COLO668 (cell line): ENCODE data around the gene ADGRB3.
"Not testable (repeated sequence)": the region's sequence is repeated elsewhere in the genome, so short reads cannot be mapped to it uniquely, and the experiment has no call there.

Experiments used
- DNase-seq: peaks from one replicate; lab custom pipeline; 2025; ENCODE audit not compliant: unreplicated experiment; lab: John Stamatoyannopoulos, UW

ADGRB3 gene

DNA sequence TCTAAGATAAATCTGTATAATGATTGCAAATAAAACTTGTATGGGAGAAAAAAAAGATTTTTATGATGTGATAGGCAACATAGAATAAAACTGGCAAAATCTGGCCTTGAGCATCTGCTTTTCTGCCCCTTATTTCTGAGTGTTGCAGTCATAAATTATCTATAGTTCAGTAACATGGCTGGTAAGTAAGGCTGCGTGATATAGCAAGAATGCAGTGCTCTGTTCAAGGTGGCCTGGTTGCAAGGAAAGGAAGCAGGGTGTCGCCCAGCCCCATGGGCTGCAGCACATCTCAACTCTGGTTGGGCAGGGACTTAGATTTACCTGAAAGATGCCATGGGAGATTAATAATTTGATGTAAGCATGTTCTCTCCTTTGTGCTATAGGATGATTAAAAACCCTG, 582.3 kb downstream of the ADGRB3 start:
- DNase-seq: no peak

- no peak for DNase-seq
Measured at GRCh38 chr6:69220375-69220774, 585.3 kb downstream of the ADGRB3 start.

DNA sequence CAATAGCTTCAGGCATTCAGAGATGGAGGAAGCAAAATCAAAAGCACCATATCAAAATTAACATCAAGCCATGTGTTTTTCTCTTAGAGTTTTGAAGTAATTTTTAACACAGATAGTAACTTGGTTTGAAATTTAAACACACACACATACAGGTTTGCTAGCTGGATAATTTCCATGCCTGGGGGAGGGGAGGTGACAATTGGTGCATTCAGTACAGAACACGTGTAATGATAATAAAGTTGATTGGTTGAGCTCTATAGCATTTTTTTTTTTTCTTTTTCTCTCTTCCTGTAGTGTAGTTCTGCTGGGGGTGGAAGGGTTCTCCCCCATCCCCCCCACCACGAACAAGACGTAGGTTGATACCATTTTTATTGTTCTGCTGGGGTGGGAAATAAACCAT, 596.9 kb downstream of the ADGRB3 start:
- DNase-seq: no peak

- no peak for DNase-seq
Measured at GRCh38 chr6:69232496-69232895, 597.4 kb downstream of the ADGRB3 start.

GRCh38 chr6:69232911-69233448, 597.9 kb downstream of the ADGRB3 start:
- no peak for DNase-seq

DNA sequence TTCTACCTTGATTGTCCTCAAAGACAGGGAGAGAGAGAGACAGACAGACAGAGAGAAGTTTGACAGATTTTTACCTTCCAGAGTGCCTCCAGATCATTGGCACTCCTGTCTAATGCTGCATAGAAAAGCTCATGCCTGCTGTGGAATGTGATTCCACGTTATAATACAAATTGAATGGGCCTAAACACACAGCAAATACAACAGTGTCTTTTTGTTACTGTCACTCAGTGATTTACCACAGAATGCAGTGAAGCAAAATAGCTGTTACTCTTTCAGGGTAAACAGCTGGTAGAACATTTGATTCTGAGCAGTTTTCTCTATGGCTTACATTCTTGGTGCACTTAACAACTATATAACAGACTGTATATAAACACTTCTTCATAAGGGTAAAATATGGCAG, 603.0 kb downstream of the ADGRB3 start:
- DNase-seq: no peak

DNA sequence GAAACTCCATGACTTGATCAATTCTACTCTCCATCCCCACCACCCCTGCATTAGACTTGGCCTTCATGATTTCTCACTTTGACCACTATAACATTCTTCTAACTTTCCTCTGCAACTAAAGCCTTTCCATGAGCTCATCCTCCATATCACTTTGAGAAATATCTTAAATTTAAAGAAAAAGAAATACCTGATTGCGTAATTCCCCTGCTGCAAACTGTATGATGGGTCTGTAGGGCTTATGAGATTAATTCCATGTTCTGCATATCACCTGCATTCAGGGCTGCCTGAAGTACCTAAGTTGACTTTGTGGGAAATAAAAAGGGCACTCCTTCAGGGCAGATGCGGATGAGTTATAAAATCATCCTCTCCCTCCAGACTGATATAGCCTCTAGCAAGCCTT, 611.9 kb downstream of the ADGRB3 start:
- DNase-seq: no peak

- DNase-seq: no peak
Measured at GRCh38 chr6:69261010-69261409, 625.9 kb downstream of the ADGRB3 start.

DNA sequence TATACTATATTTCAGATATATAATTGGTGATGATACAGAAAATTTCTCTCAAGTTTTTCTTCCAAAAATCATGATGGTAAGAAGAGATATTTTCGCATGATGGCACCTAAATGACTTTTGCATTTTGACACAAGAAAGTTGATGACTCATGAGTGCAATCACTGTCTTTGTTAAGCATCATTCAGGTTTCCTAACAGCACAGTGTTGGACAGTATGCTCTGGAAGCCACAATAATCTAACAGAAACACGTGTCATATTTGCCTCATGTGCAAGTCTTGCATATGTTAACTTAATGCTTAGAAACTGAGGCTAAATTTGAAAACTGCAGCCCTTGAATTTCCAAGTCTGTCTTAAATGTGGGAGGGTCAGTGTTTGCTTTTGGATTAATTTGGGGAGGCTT, 628.2 kb downstream of the ADGRB3 start:
- DNase-seq: no peak

GRCh38 chr6:69265090-69265489, 630.0 kb downstream of the ADGRB3 start:
- DNase-seq: no peak

DNA sequence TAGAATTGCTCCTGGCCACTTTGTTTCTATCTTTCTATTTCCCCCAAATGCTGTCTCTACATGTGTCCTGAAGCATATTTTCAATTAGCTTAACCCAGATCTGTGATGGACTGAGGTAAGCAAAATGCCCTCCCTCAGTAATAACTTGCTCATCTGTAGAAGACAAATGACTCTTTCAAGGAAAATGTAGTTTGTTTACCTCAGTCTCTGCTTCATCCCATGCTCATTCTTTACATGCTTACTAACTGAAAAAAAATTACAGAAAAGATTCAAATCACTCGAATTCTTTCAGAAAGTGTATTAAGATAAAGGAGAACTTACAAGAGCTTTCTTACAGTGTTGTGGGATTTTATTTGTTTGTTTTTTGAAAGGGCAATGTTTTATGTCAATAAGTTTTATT, 630.6 kb downstream of the ADGRB3 start:
- DNase-seq: no peak

DNA sequence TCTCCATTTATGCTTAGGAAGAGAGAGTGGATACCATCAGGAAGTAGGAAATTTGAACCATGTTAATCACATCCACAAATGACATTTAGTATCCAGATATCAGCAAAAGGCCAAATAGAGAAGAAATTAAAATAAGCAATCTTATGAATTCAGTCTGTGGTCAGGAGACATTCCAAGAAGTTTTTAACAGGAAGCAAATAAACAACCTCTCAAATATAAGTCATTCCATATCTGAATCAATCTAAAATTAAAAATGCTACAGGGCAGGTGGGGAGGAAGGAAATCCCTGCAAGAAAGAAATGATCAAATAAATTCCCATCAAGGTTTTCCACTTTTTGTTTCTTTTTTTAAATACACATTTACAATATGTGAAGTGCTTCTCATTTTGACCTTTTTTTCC, 641.1 kb downstream of the ADGRB3 start:
- no peak for DNase-seq

- no peak for DNase-seq
Measured at GRCh38 chr6:69279805-69280204, 644.7 kb downstream of the ADGRB3 start.

GRCh38 chr6:69280858-69281257, 645.8 kb downstream of the ADGRB3 start:
- DNase-seq: no peak

DNA sequence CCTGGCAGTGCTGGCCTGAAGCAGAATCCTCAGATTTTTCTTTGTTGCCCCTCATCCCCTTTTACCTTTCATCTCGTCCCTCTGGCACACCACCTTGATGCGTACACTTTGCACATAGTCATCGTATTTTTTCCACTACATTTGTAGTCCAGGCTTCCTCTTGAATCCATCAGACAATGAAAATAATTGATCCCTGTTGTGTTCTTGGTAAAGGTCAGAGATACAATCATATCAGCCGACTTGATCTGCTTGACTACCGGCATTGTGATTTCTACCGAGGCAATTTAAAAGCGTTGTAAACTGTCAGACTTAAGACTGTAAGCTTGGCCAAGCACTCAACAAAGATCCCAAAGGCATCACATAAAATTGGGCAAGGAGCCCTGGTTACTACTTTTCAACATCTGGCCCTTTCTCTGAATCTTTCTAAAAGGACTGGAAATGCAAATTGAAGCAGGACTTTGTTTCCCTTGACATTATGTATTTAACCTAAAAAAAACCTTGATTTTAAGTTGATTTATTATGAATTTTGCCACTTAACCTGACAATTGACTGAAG, 649.2 kb downstream of the ADGRB3 start:
- DNase-seq: no peak

DNA sequence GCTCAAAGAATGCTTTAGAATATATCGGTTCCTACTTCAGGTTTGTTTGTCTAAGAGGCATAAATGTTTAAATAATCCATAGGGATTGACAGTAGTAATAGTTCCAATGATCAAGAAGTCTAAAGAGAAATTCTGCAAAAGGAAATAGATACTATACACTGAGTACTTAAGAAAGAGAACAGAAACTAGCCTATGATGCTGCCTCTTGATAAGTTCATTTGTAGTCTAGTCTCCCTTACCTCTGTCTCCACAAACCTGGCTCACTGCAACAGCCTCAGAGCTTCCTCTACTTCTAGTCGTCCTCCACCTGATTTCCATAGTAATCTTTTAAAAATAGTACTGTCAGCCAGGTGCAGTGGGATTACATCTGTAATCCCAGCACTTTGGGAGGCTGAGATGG, 650.0 kb downstream of the ADGRB3 start:
- no peak for DNase-seq

DNA sequence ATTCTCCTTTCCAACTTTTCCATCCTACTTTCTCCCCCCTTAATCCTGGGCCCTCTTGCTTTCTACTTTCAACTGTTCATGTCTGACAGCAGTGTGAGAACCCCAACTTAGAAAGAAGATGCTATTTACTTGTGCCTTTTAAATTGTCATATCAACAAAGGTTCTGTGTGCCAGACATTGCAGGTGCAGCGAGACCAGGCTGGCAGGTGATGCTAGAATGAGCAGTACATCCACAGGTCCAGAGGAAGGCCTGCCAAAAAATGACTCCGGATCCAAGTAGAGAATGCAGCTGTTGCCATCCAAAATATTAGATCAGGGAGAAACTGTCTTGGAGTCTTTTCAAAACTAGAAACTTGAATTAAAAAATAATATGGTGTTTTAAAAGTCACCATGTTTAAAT, 651.2 kb downstream of the ADGRB3 start:
- DNase-seq: no peak

DNA sequence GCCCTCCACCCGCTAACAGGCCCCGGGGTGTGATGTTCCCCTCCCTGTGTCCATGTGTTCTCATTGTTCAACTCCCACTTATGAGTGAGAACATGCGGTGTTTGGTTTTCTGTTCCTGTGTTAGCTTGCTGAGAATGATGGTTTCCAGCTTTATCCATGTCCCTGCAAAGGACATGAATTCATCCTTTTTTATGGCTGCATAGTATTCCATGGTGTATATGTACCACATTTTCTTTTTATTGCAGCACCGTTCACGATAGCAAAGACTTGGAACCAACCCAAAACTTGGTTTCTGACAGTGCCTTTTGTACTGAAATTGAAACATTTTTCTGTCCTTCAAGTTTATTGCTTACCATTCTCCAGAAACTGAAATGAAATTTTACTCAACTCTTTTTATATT, 653.1 kb downstream of the ADGRB3 start:
- DNase-seq: not testable (repeated sequence)

DNA sequence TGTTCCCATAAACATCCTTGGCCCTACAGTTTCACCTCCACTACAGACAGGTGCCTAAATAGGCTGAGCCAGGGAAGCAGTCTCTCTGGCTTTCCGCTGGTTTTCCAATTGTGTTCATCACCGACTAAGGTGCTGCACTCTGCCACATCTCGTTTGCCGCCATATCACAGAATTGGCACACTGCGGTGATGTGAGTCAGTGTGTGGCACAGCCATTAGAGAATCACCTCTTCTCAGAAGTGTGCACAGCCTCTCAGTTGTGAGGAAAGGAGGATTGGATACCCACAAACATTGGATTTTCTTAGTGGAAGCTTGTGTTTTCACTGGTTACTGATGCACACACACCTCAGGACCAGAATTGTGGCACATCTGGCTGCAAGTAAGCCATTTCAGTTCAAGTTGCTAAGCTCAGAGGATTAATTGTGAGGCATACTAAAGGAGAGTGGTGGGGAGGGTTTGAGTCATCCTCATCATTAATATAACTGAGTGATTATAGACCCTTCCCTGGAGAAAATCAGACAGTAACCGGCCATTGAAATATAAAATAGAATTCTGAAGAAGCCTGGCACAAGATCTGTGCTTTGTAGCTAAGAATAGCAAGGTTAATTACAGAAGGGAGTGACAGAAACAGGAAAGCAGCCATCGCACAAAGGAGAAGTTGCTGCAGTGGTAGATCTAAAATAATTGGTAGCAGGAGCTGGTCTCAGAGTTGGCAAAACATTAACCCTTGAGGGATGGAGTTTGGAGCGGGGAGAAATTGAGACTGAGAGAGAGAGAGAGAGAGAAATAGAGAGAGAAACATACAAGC, 654.8 kb downstream of the ADGRB3 start:
- DNase-seq: no peak

DNA sequence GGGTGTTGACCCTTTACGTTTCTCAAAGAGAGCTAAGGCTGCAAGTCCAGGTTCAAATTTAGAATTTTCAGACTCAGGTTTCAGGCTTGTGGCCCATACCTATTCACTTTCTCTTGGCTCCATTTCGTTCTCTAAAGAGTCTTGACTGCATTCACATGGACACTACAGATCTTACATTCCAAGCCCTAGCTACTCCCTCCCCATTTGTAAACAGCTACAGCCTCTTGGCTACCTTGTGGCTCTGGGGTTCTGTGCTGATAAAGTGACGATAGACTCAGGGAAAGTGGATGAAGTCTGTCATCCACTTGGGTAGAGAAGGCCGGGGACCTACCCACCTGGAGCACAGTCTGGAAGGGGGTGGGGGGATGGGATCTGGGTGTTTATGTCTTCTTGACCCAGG, 658.4 kb downstream of the ADGRB3 start:
- DNase-seq: no peak

- no peak for DNase-seq
Measured at GRCh38 chr6:69294407-69294806, 659.3 kb downstream of the ADGRB3 start.

DNA sequence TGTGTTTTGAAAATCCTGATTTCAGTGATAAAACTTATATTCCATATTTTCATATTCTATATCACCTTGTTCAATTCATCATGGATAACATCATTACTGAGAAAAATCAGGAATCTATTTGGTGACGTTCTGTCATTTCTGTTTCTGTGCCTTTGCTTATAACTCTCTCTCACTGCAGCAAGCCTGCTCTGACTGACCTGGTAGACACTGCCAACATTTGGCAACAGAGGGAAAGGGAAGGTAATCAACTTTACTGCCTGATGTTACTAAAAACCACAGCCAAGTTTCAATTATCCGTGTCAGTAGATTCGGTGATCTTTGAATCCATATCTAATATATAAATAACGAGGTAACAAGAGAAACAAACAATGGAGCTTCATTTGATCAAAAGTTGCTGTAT, 659.8 kb downstream of the ADGRB3 start:
- DNase-seq: no peak

GRCh38 chr6:69303382-69303781, 668.3 kb downstream of the ADGRB3 start:
- DNase-seq: no peak
